ENCODE data around the gene PPP6R3.

The PPP6R3 gene

GRCh38 chr11:68495220-68495729, 34.7 kb downstream of the PPP6R3 start:
- no peak for DNase-seq (ENCODE audit: low spot score)

GRCh38 chr11:68495872-68496271, 35.3 kb downstream of the PPP6R3 start:
- DNase-seq (ENCODE audit: low spot score), result no peak

- no peak for DNase-seq (ENCODE audit: low spot score)
These were observed 37.2 kb downstream of the PPP6R3 start for GRCh38 chr11:68497761-68498160.

GRCh38 chr11:68498321-68498720, 37.8 kb downstream of the PPP6R3 start:
- DNase-seq (ENCODE audit: low spot score), result no peak

- no peak for DNase-seq (ENCODE audit: low spot score)
These were observed 38.6 kb downstream of the PPP6R3 start for GRCh38 chr11:68498903-68499883.

GRCh38 chr11:68500206-68500605, 39.7 kb downstream of the PPP6R3 start:
- DNase-seq (ENCODE audit: low spot score), result no peak

GRCh38 chr11:68501813-68502212, 41.3 kb downstream of the PPP6R3 start:
- no peak for DNase-seq (ENCODE audit: low spot score)

GRCh38 chr11:68503251-68503687, 42.7 kb downstream of the PPP6R3 start:
- no peak for DNase-seq (ENCODE audit: low spot score)

- no peak for DNase-seq (ENCODE audit: low spot score)
These were observed 43.2 kb downstream of the PPP6R3 start for GRCh38 chr11:68503792-68504191.

- DNase-seq (ENCODE audit: low spot score), result no peak
These were observed 44.0 kb downstream of the PPP6R3 start for GRCh38 chr11:68504432-68505066.

GRCh38 chr11:68505596-68505995, 45.0 kb downstream of the PPP6R3 start:
- no peak for DNase-seq (ENCODE audit: low spot score)

GRCh38 chr11:68506908-68507307, 46.4 kb downstream of the PPP6R3 start:
- DNase-seq (ENCODE audit: low spot score), result no peak

GRCh38 chr11:68508425-68508824, 47.9 kb downstream of the PPP6R3 start:
- DNase-seq (ENCODE audit: low spot score), result no peak

GRCh38 chr11:68509066-68509465, 48.5 kb downstream of the PPP6R3 start:
- no peak for DNase-seq (ENCODE audit: low spot score)

GRCh38 chr11:68513930-68514487, 53.5 kb downstream of the PPP6R3 start:
- no peak for DNase-seq (ENCODE audit: low spot score)

- no peak for DNase-seq (ENCODE audit: low spot score)
These were observed 56.7 kb downstream of the PPP6R3 start for GRCh38 chr11:68517121-68517741.

GRCh38 chr11:68518191-68518590, 57.6 kb downstream of the PPP6R3 start:
- no peak for DNase-seq (ENCODE audit: low spot score)

GRCh38 chr11:68521969-68522652, 61.6 kb downstream of the PPP6R3 start:
- no peak for DNase-seq (ENCODE audit: low spot score)

- DNase-seq (ENCODE audit: low spot score), result no peak
These were observed 62.5 kb downstream of the PPP6R3 start for GRCh38 chr11:68523033-68523432.

GRCh38 chr11:68523743-68524142, 63.2 kb downstream of the PPP6R3 start:
- no peak for DNase-seq (ENCODE audit: low spot score)

GRCh38 chr11:68524213-68524612, 63.7 kb downstream of the PPP6R3 start:
- DNase-seq (ENCODE audit: low spot score), result no peak

GRCh38 chr11:68524681-68525080, 64.1 kb downstream of the PPP6R3 start:
- no peak for DNase-seq (ENCODE audit: low spot score)

Data from iPS-NIHi11 (cell line).